PFSK-1 (cell line): Measurements from ENCODE around the gene NFKBIA.

Experiments
- FOXP2 ChIP-seq: optimal IDR thresholded peaks from 2 replicates; pipeline ENCODE3; 2011; ENCODE audit warnings: borderline replicate concordance, control low read depth, inconsistent platforms; ENCODE audit not compliant: insufficient read depth; ENCODE audit errors: extremely low read length, extremely low read depth
- POLR2AphosphoS5 ChIP-seq: IDR thresholded peaks from 2 replicates; pipeline ENCODE4 v1.6.1; 2012; ENCODE audit warnings: low read depth, mild to moderate bottlenecking, control low read depth, low read length, moderate library complexity
- SIN3A ChIP-seq: IDR thresholded peaks from 2 replicates; pipeline ENCODE4 v1.6.1; 2012; ENCODE audit warnings: mild to moderate bottlenecking, low read length, moderate library complexity, borderline replicate concordance; ENCODE audit not compliant: insufficient read depth
- TAF1 ChIP-seq: IDR thresholded peaks from 2 replicates; pipeline ENCODE4 v1.6.1; 2012; ENCODE audit warnings: low read length, control low read depth, borderline replicate concordance; ENCODE audit not compliant: insufficient read depth
- TF ChIP-seq, protein P1 (sequence below), 2 experiments: IDR thresholded peaks; 2 replicates each; pipeline versions ENCODE4 v1.6.1 to v1.8.0; 2011 to 2012; ENCODE audit warnings: low read depth in 2 of 2, low read length in 2 of 2, control low read depth in 1 of 2, inconsistent platforms in 1 of 2, mild to moderate bottlenecking in 1 of 2, moderate library complexity in 1 of 2; ENCODE audit not compliant: insufficient read depth in 1 of 2

NFKBIA gene

DNA sequence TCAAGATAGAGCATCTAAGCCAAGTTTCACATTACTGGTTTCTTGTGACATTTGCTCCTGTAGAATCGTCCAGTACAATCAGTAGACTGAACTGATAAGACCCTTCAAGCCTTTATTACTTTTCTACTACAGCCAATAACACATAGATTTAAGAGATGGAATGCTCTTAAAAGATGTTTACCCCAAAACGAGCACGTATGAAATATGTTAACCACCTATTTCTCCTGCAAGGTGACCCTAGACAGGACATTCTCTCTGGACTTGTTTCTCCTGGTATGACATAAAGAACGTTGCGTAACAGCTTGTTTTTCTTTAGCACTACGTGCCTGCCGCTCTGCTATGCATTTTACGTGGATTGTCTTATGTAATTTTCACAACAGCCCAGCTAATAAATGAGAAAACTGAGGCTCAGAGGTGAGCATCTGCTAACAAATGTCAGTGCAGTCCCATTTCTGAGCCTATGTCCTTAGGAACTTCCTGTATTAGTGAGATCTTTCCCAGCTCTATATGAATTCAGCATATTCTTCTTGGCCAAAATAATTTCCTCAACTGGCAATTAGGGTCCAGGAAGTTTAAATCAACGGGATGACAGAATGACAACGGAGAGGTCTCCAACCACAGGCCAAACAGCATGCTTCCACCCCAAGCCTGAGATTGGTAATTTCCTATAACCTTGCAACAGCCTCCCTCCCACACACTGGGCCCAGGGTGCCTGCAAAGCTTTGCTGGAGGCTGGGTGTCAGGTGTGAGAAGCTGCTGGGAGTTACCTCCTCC is 3.7 kb downstream of the NFKBIA start:
- TF ChIP-seq TAF1 (no peak), SIN3A (no peak), FOXP2 (no peak), POLR2AphosphoS5 (no peak)
- TF ChIP-seq, protein P1, sequence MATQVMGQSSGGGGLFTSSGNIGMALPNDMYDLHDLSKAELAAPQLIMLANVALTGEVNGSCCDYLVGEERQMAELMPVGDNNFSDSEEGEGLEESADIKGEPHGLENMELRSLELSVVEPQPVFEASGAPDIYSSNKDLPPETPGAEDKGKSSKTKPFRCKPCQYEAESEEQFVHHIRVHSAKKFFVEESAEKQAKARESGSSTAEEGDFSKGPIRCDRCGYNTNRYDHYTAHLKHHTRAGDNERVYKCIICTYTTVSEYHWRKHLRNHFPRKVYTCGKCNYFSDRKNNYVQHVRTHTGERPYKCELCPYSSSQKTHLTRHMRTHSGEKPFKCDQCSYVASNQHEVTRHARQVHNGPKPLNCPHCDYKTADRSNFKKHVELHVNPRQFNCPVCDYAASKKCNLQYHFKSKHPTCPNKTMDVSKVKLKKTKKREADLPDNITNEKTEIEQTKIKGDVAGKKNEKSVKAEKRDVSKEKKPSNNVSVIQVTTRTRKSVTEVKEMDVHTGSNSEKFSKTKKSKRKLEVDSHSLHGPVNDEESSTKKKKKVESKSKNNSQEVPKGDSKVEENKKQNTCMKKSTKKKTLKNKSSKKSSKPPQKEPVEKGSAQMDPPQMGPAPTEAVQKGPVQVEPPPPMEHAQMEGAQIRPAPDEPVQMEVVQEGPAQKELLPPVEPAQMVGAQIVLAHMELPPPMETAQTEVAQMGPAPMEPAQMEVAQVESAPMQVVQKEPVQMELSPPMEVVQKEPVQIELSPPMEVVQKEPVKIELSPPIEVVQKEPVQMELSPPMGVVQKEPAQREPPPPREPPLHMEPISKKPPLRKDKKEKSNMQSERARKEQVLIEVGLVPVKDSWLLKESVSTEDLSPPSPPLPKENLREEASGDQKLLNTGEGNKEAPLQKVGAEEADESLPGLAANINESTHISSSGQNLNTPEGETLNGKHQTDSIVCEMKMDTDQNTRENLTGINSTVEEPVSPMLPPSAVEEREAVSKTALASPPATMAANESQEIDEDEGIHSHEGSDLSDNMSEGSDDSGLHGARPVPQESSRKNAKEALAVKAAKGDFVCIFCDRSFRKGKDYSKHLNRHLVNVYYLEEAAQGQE (IDR thresholded peaks at IDR 0.05; ENCODE audit: insufficient read depth in 1 of 2, low read depth in 2 of 2, low read length in 2 of 2) = no peak

DNA sequence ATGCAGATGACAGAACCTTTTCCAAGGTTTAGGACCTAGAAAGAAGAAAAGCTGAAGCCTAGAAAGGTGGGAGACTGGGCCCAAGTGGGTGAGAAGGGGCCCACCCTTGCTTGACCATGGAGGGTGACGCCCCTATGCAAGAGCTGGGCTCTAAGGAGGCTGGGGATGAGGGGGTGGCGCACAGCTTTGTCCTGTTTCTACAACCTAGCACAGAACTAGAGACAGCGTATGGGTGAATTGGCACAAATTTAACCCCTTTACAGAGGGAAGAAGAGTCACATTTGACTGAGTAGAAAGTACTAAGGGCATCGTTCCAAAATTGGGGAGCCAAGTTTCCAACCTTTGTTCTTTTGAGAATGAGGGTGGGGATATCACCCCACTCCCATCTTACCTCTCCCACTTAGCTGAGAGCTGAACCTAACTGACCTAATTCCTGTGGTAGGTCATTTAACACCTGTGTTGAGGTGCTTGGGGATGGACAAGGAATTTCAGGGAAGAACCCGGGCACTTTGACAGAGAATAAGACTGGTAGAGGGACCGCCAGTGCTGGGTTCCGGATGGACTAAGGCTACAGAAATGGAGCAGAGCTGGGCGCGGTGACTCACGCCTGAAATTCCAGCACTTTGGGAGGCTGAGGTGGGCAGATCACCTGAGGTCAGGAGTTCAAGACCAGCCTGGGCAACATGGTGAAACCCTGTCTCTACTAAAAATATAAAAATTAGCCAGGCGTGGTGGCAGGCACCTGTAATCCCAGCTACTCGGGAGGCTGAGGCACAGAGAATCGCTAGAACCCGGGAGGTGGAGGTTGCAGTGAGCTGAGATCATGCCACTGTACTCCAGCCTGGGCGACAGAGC is 5.2 kb downstream of the NFKBIA start:
- TF ChIP-seq POLR2AphosphoS5 (no peak), SIN3A (no peak), TAF1 (no peak), FOXP2 (no peak)
- TF ChIP-seq, protein P1 (IDR thresholded peaks at IDR 0.05; ENCODE audit: insufficient read depth in 1 of 2, low read depth in 2 of 2, low read length in 2 of 2) = no peak

DNA sequence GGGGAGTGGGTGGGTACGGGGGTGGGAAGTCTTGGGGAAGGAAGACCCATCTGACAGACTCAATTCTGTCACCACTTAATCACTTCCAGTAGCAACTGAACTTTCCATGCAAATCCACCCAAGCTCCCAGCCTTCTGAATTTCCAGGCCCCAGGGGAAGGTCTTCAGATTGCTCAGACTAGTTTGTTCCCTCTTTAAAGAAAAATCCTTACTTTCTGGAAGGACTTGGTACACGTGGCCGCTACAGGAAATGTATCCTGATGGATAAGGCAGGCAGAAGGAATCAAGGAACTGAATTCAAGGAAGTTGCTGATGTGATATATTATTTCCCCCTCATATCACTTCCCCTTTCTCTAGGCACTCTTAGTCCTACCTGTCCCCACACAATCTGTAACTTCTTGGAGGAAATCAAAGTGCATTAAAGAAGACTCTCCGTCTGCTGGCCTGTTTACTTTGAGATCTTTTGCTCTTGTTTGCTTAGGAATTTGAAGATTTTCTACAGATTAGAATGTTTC is 6.4 kb downstream of the NFKBIA start:
- TF ChIP-seq, protein P1 (IDR thresholded peaks at IDR 0.05; ENCODE audit: insufficient read depth in 1 of 2, low read depth in 2 of 2, low read length in 2 of 2) = no peak
- TF ChIP-seq SIN3A (no peak), POLR2AphosphoS5 (no peak), FOXP2 (no peak), TAF1 (no peak)

DNA sequence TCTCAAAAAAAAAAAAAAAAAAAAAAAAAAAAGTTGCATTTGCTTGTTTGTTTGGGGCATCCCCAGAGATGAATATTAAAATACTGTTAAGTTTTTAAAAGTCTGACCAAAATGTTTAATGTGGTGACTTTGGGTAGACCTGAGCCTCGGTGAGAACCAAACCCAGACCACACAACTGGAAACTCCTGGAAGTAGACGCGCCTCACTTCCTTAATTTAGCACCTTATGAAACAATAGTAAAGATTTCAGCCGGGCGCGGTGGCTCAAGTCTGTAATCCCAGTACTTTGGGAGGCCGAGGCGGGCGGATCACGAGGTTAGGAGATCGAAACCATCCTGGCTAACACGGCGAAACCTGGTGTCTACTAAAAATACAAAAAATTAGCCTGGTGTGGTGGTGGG is 9.3 kb downstream of the NFKBIA start:
- TF ChIP-seq SIN3A = no peak
- TF ChIP-seq, protein P1 (IDR thresholded peaks at IDR 0.05; ENCODE audit: insufficient read depth in 1 of 2, low read depth in 2 of 2, low read length in 2 of 2) = no peak
- TF ChIP-seq TAF1 = no peak
- no peak for TF ChIP-seq POLR2AphosphoS5
- TF ChIP-seq FOXP2 = no peak
